ENCODE data around the gene RAD51B. TPM values are rescaled to one million over a fixed set of nuclear protein-coding genes. Genes with fewer than 3 reads are reported as not detected.
A peak's percentile ranks its signal among the peaks of the same experiment; 100 is the strongest.

Gene RAD51B
- total and polyA plus RNA-seq, 2 donors (not counting 1 experiment from before 2014, with no cell fraction given) = 4.6 to 16.3 TPM

DNA sequence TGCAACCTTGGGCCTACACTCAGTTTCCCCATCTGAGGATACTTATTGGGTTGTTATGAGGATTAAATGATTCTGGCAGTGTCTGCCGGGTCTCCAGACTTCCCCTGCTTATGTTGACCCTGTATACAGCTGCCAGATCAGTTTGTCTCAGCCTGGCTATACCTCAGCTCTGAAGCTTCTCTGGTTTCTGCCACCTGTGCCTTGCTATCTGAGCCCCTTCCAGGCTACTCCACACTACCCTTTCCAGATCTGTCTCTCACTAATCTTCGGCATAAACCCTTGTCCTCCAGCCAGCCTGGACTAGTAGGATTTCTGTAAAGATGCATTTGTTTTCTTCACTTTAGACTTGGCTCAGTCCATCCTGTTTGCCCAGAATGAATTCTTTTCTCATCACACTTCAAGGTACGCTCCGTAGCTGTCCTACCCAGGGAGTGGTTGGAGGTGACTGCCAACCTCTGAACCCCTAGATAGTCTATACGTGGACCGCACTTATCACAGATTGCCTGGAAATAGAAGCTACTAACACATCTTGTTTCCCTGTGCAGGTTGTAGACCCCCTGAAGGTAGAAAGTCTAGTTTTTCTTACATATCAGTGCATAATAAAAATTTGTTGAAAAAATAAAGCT, 422.4 kb downstream of the RAD51B start:
- Histone ChIP-seq H3K9me3 (ENCODE audit: control insufficient read depth, insufficient read depth, low read depth, low read length) (no peaks in the 10 kb centered on the region), H3K27ac (ENCODE audit: insufficient read depth, low read length) (no peak overlapping the region), H3K4me3 (replicated peaks in 1 of 4; ENCODE audit: control extremely low read depth in 1 of 4, insufficient read depth in 1 of 4, low read depth in 3 of 4, low read length in 4 of 4) (no peak overlapping the region), H3K4me1 (ENCODE audit: control insufficient read depth, extremely low read depth, insufficient read depth, low read length) (peaks cover 7% of the 10 kb centered on the region), H3K27me3 (ENCODE audit: control insufficient read depth, insufficient read depth, low read length) (no peaks in the 10 kb centered on the region), H3K36me3 (ENCODE audit: control insufficient read depth, insufficient read depth, low read length) (no peaks in the 10 kb centered on the region), H3K79me2 (ENCODE audit: control insufficient read depth, insufficient read depth, low read length) (no peaks in the 10 kb centered on the region), H3K9ac (ENCODE audit: insufficient read depth, low read length) (no peak overlapping the region), H3K4me2 (ENCODE audit: extremely low read depth, insufficient read depth, low read length) (no peak overlapping the region), H4K20me1 (ENCODE audit: control insufficient read depth, extremely low read depth, insufficient read depth, low read length) (no peaks in the 10 kb centered on the region), H2AFZ (ENCODE audit: low read length) (no peak overlapping the region)
- no peak for TF ChIP-seq EZH2 (IDR thresholded peaks at IDR 0.05; ENCODE audit: low read length, missing control alignments)
- TF ChIP-seq, protein P1, sequence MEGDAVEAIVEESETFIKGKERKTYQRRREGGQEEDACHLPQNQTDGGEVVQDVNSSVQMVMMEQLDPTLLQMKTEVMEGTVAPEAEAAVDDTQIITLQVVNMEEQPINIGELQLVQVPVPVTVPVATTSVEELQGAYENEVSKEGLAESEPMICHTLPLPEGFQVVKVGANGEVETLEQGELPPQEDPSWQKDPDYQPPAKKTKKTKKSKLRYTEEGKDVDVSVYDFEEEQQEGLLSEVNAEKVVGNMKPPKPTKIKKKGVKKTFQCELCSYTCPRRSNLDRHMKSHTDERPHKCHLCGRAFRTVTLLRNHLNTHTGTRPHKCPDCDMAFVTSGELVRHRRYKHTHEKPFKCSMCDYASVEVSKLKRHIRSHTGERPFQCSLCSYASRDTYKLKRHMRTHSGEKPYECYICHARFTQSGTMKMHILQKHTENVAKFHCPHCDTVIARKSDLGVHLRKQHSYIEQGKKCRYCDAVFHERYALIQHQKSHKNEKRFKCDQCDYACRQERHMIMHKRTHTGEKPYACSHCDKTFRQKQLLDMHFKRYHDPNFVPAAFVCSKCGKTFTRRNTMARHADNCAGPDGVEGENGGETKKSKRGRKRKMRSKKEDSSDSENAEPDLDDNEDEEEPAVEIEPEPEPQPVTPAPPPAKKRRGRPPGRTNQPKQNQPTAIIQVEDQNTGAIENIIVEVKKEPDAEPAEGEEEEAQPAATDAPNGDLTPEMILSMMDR (conservative IDR thresholded peaks at IDR 0.05 in 1 of 2, IDR thresholded peaks at IDR 0.05 in 1 of 2; ENCODE audit: low read depth in 1 of 2, low read length in 2 of 2) = no peak
- no peak for DNase-seq (ENCODE audit: low read depth in 2 of 2)

DNA sequence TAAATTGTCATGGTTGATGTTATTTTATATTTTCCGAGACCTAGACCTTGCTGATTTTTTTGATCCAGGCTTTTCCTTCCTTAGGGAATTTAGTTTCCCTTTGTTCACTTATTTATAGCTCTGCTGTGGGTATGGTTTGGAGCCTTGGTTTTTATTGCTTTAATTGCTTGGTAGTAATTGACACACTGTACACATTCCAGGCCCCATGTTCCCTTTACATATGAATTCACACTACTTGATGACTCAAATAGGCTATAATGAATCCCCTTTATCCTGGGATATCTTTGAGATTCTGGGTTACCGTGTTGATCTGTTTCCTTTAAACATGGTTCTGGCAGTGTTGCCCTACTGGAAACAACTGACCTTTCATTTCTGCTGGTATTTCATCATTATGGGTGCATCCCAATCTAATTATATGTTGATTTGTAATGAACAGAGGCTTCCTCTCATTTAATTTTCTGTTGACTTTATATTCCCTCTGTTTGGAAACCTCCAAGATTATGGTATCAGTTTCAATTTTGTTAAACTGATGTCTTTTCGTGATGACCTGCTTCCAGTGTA, 424.0 kb downstream of the RAD51B start:
- Histone ChIP-seq H2AFZ (ENCODE audit: low read length) (no peak overlapping the region), H3K79me2 (ENCODE audit: control insufficient read depth, insufficient read depth, low read length) (no peaks in the 10 kb centered on the region), H3K4me2 (ENCODE audit: extremely low read depth, insufficient read depth, low read length) (no peak overlapping the region), H3K27me3 (ENCODE audit: control insufficient read depth, insufficient read depth, low read length) (no peaks in the 10 kb centered on the region), H3K4me3 (replicated peaks in 1 of 4; ENCODE audit: control extremely low read depth in 1 of 4, insufficient read depth in 1 of 4, low read depth in 3 of 4, low read length in 4 of 4) (no peak overlapping the region), H3K9ac (ENCODE audit: insufficient read depth, low read length) (no peak overlapping the region), H3K9me3 (ENCODE audit: control insufficient read depth, insufficient read depth, low read depth, low read length) (no peaks in the 10 kb centered on the region), H3K4me1 (ENCODE audit: control insufficient read depth, extremely low read depth, insufficient read depth, low read length) (peaks cover 12% of the 10 kb centered on the region), H3K27ac (ENCODE audit: insufficient read depth, low read length) (no peak overlapping the region), H3K36me3 (ENCODE audit: control insufficient read depth, insufficient read depth, low read length) (no peaks in the 10 kb centered on the region), H4K20me1 (ENCODE audit: control insufficient read depth, extremely low read depth, insufficient read depth, low read length) (no peaks in the 10 kb centered on the region)
- no peak for TF ChIP-seq EZH2 (IDR thresholded peaks at IDR 0.05; ENCODE audit: low read length, missing control alignments)
- TF ChIP-seq, protein P1 (conservative IDR thresholded peaks at IDR 0.05 in 1 of 2, IDR thresholded peaks at IDR 0.05 in 1 of 2; ENCODE audit: low read depth in 1 of 2, low read length in 2 of 2) = no peak
- DNase-seq (ENCODE audit: low read depth in 2 of 2) = no peak

DNA sequence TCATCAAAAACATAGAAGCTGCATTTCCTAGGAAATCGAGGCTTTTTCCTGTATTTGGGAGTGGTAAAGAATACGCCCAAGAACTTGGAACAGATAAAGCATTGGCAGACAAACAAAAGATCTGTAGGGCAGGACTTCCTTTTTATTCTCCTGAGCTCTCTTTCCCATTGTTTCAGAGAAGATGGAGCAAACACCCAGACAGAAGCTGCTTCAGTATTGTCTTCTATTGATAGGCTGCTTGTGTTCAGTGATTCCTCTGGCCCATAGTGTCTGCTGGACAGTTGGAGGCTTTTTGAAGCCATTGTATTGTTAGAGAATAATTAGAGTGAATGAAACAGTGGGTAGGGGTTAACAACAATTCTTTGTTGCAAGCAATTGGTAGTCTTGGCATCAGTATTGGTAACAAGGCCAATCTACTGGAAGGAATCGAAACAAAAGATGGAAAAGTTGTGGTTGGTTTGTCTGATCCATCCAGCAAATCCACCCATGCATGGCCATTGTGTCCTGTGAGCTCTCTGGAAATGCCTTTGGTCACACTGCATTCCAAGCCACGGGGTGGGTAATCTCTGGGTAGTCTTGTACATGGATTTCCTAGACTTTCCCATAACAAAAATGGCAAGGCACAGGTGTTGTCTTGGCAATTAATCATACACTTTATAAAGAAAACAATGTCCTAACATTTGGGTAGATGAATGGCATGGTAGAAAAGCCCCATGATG, 424.8 kb downstream of the RAD51B start:
- no peak overlapping the region for H3K4me3 ChIP-seq (replicated peaks in 1 of 4; ENCODE audit: control extremely low read depth in 1 of 4, insufficient read depth in 1 of 4, low read depth in 3 of 4, low read length in 4 of 4)
- H3K9me3 ChIP-seq (ENCODE audit: control insufficient read depth, insufficient read depth, low read depth, low read length) = no peaks in the 10 kb centered on the region
- H3K27me3 ChIP-seq (ENCODE audit: control insufficient read depth, insufficient read depth, low read length) = no peaks in the 10 kb centered on the region
- H4K20me1 ChIP-seq (ENCODE audit: control insufficient read depth, extremely low read depth, insufficient read depth, low read length) = no peaks in the 10 kb centered on the region
- no peaks in the 10 kb centered on the region for H3K79me2 ChIP-seq (ENCODE audit: control insufficient read depth, insufficient read depth, low read length)
- DNase-seq (ENCODE audit: low read depth in 2 of 2) = peak in 1 of 2 donors; percentile 39
- peaks cover 17% of the 10 kb centered on the region for H3K4me1 ChIP-seq (ENCODE audit: control insufficient read depth, extremely low read depth, insufficient read depth, low read length)
- no peak overlapping the region for H2AFZ ChIP-seq (ENCODE audit: low read length)
- no peak overlapping the region for H3K27ac ChIP-seq (ENCODE audit: insufficient read depth, low read length)
- no peaks in the 10 kb centered on the region for H3K36me3 ChIP-seq (ENCODE audit: control insufficient read depth, insufficient read depth, low read length)
- TF ChIP-seq, protein P1 (conservative IDR thresholded peaks at IDR 0.05 in 1 of 2, IDR thresholded peaks at IDR 0.05 in 1 of 2; ENCODE audit: low read depth in 1 of 2, low read length in 2 of 2) = no peak
- no peak for TF ChIP-seq EZH2 (IDR thresholded peaks at IDR 0.05; ENCODE audit: low read length, missing control alignments)
- H3K9ac ChIP-seq (ENCODE audit: insufficient read depth, low read length) = no peak overlapping the region
- H3K4me2 ChIP-seq (ENCODE audit: extremely low read depth, insufficient read depth, low read length) = no peak overlapping the region
